Coronary artery (tissue), 2 donors: Measurements from ENCODE around the gene LDLRAD4.
"Not testable (repeated sequence)": the region's sequence is repeated elsewhere in the genome, so short reads cannot be mapped to it uniquely, and the experiment has no call there.

Experiments used
- DNase-seq: peaks from one replicate; pipeline ENCODE4 v3.0.0-alpha.2; 2017; ENCODE audit warnings: low spot score
- H3K27ac ChIP-seq, 2 donors: fragments of 200-600 bp; sonication (generic); one replicate each; pipeline ENCODE4 v1.5.1; 2016 to 2019
- H3K4me3 ChIP-seq: fragments of 200-600 bp; sonication (generic); 2 replicates; pipeline ENCODE4 v1.5.1; 2016; ENCODE audit warnings: mild to moderate bottlenecking, moderate library complexity
- CTCF ChIP-seq: fragments of 200-600 bp; sonication (generic); IDR thresholded peaks from one replicate; pipeline ENCODE4 v1.5.1; 2019; ENCODE audit warnings: antibody characterized with exemption

LDLRAD4 gene

GRCh38 chr18:13486284-13486683 is 267.7 kb downstream of the LDLRAD4 start:
- no peak for TF ChIP-seq CTCF
- H3K27ac ChIP-seq = no peak overlapping the region
- DNase-seq = no peak
- H3K4me3 ChIP-seq = no peak overlapping the region

- no peak overlapping the region for H3K4me3 ChIP-seq
- TF ChIP-seq CTCF = no peak
- DNase-seq = no peak
- no peak overlapping the region for H3K27ac ChIP-seq
These were observed 268.1 kb downstream of the LDLRAD4 start for GRCh38 chr18:13486686-13487085.

GRCh38 chr18:13487237-13487636 is 268.7 kb downstream of the LDLRAD4 start:
- H3K4me3 ChIP-seq = no peak overlapping the region
- DNase-seq = no peak
- TF ChIP-seq CTCF = no peak
- H3K27ac ChIP-seq = no peak overlapping the region

GRCh38 chr18:13488281-13488929 is 269.8 kb downstream of the LDLRAD4 start:
- DNase-seq = no peak
- TF ChIP-seq CTCF = no peak
- H3K27ac ChIP-seq = no peak overlapping the region
- H3K4me3 ChIP-seq = no peak overlapping the region

GRCh38 chr18:13489303-13489702 is 270.7 kb downstream of the LDLRAD4 start:
- DNase-seq, H3K4me3 ChIP-seq, H3K27ac ChIP-seq: not testable (repeated sequence)

- Histone ChIP-seq H3K4me3 (no peak overlapping the region), H3K27ac (no peak overlapping the region)
- no peak for DNase-seq
- TF ChIP-seq CTCF = no peak
These were observed 272.6 kb downstream of the LDLRAD4 start for GRCh38 chr18:13491138-13491537.

GRCh38 chr18:13492314-13492713 is 273.8 kb downstream of the LDLRAD4 start:
- TF ChIP-seq CTCF = no peak
- no peak for DNase-seq
- Histone ChIP-seq H3K27ac (no peak overlapping the region), H3K4me3 (no peak overlapping the region)
